H9 (cell line): ENCODE results near the gene MINDY4. TPM values are rescaled to one million over a fixed set of nuclear protein-coding genes. Genes with fewer than 3 reads are reported as not detected.

Source experiments
- DNase-seq: peaks from one replicate; pipeline ENCODE4 v3.0.0-alpha.2; 2017
- H2AFZ ChIP-seq: one replicate; pipeline ENCODE4 v1.6.1; 2013; ENCODE audit warnings: mild to moderate bottlenecking, low read length, control low read depth, moderate library complexity
- H2AK5ac ChIP-seq: 2 replicates; pipeline ENCODE4 v1.6.1; 2013; ENCODE audit warnings: low read length, control low read depth, mixed read lengths; ENCODE audit not compliant: insufficient read length
- H2BK120ac ChIP-seq: one replicate; pipeline ENCODE4 v1.6.1; 2013; ENCODE audit warnings: low read depth, mild to moderate bottlenecking, low read length, control low read depth, inconsistent platforms; ENCODE audit not compliant: poor library complexity, severe bottlenecking
- H2BK12ac ChIP-seq: 2 replicates; pipeline ENCODE4 v1.6.1; 2013; ENCODE audit warnings: low read length, control low read depth, mixed read lengths, low read depth; ENCODE audit not compliant: insufficient read length
- H2BK15ac ChIP-seq: 2 replicates; pipeline ENCODE4 v1.6.1; 2013; ENCODE audit warnings: low read depth, low read length, control low read depth
- H2BK20ac ChIP-seq: one replicate; pipeline ENCODE4 v1.6.1; 2013; ENCODE audit warnings: low read depth, mild to moderate bottlenecking, low read length, control low read depth, inconsistent platforms; ENCODE audit not compliant: poor library complexity, severe bottlenecking
- H2BK5ac ChIP-seq: 2 replicates; pipeline ENCODE4 v1.6.1; 2013; ENCODE audit warnings: low read length, control low read depth, mixed read lengths; ENCODE audit not compliant: insufficient read length
- H3K14ac ChIP-seq: 2 replicates; pipeline ENCODE4 v1.6.1; 2013; ENCODE audit warnings: low read length, control low read depth; ENCODE audit not compliant: insufficient read depth
- H3K18ac ChIP-seq: 2 replicates; pipeline ENCODE4 v1.6.1; 2013; ENCODE audit warnings: low read depth, mild to moderate bottlenecking, mixed read lengths, low read length, control low read depth; ENCODE audit not compliant: insufficient read length
- H3K23ac ChIP-seq: 2 replicates; pipeline ENCODE4 v1.6.1; 2013; ENCODE audit warnings: low read length, control low read depth, mixed read lengths, low read depth; ENCODE audit not compliant: insufficient read length
- H3K23me2 ChIP-seq: 2 replicates; pipeline ENCODE4 v1.6.1; 2013; ENCODE audit warnings: low read depth, mild to moderate bottlenecking, mixed read lengths, low read length, control low read depth; ENCODE audit not compliant: insufficient read length, poor library complexity, severe bottlenecking
- H3K27ac ChIP-seq: 2 replicates; pipeline ENCODE4 v1.5.1; 2013; ENCODE audit warnings: low read length, control low read depth, mixed read lengths, low read depth; ENCODE audit not compliant: insufficient read length
- H3K27me3 ChIP-seq: 2 replicates; pipeline ENCODE4 v1.6.1; 2013; ENCODE audit warnings: low read length, control low read depth, inconsistent platforms; ENCODE audit not compliant: insufficient read depth
- H3K4ac ChIP-seq: 2 replicates; pipeline ENCODE4 v1.6.1; 2013; ENCODE audit warnings: low read depth, mild to moderate bottlenecking, control low read depth, inconsistent platforms, low read length, moderate library complexity
- H3K4me1 ChIP-seq: 2 replicates; pipeline ENCODE4 v1.6.1; 2013; ENCODE audit warnings: low read length, control low read depth, inconsistent platforms; ENCODE audit not compliant: insufficient read depth
- H3K4me2 ChIP-seq: 2 replicates; pipeline ENCODE4 v1.6.1; 2013; ENCODE audit warnings: low read length, control low read depth, mixed read lengths; ENCODE audit not compliant: insufficient read length, insufficient read depth
- H3K56ac ChIP-seq: 2 replicates; pipeline ENCODE4 v1.6.1; 2013; ENCODE audit warnings: low read depth, mild to moderate bottlenecking, mixed read lengths, low read length, control low read depth; ENCODE audit not compliant: insufficient read length
- H3K79me1 ChIP-seq: 2 replicates; pipeline ENCODE4 v1.6.1; 2013; ENCODE audit warnings: low read depth, mild to moderate bottlenecking, moderate library complexity, low read length, control low read depth, inconsistent platforms; ENCODE audit not compliant: insufficient read depth, poor library complexity, severe bottlenecking
- H3K79me2 ChIP-seq: 2 replicates; pipeline ENCODE4 v1.6.1; 2013; ENCODE audit warnings: low read length, control low read depth, inconsistent platforms; ENCODE audit not compliant: insufficient read depth
- H3K9ac ChIP-seq: 2 replicates; pipeline ENCODE4 v1.6.1; 2013; ENCODE audit warnings: low read length, control low read depth, mixed read lengths; ENCODE audit not compliant: insufficient read length; ENCODE audit errors: extremely low read depth
- H3K9me3 ChIP-seq: one replicate; pipeline ENCODE4 v1.6.1; 2013; ENCODE audit warnings: low read depth, low read length, inconsistent platforms; ENCODE audit not compliant: control insufficient read depth
- H3T11ph ChIP-seq: one replicate; pipeline ENCODE4 v1.6.1; 2013; ENCODE audit warnings: mild to moderate bottlenecking, low read length, control low read depth, inconsistent platforms
- H4K20me1 ChIP-seq: one replicate; pipeline ENCODE4 v1.6.1; 2013; ENCODE audit not compliant: control insufficient read depth, insufficient read length, insufficient read depth
- H4K5ac ChIP-seq: 2 replicates; pipeline ENCODE4 v1.6.1; 2013; ENCODE audit warnings: low read depth, mild to moderate bottlenecking, mixed read lengths, low read length, control low read depth; ENCODE audit not compliant: insufficient read length
- H4K8ac ChIP-seq: replicated peaks from 2 replicates; pipeline ENCODE4 v1.6.1; 2013; ENCODE audit warnings: low read length, control low read depth, mixed read lengths, low read depth; ENCODE audit not compliant: insufficient read length
- H4K91ac ChIP-seq: 2 replicates; pipeline ENCODE4 v1.6.1; 2013; ENCODE audit warnings: low read depth, mild to moderate bottlenecking, moderate library complexity, mixed read lengths, low read length, control low read depth; ENCODE audit not compliant: insufficient read length
- H3K27ac Mint-ChIP-seq, 3 experiments: 2 replicates in 2 of 3; 3 replicates in 1 of 3; pipeline ENCODE4 v1.8.0; 2020 to 2021; ENCODE audit warnings: mixed read lengths in 3 of 3, mild to moderate bottlenecking in 1 of 3, moderate library complexity in 1 of 3
- H3K27me3 Mint-ChIP-seq: 2 replicates; pipeline ENCODE4 v1.8.0; 2021; ENCODE audit warnings: low read depth, mild to moderate bottlenecking, moderate library complexity, mixed read lengths
- H3K36me3 Mint-ChIP-seq, 3 experiments: 2 replicates in 2 of 3; 3 replicates in 1 of 3; pipeline ENCODE4 v1.8.0; 2020 to 2021; ENCODE audit warnings: low read depth in 3 of 3, mixed read lengths in 3 of 3; ENCODE audit not compliant: insufficient read depth in 1 of 3
- H3K4me1 Mint-ChIP-seq, 2 experiments: 2 replicates each; pipeline ENCODE4 v1.8.0; 2020; ENCODE audit warnings: mixed read lengths in 2 of 2
- H3K4me3 Mint-ChIP-seq, 2 experiments: 2 replicates in 1 of 2; 3 replicates in 1 of 2; pipeline ENCODE4 v1.8.0; 2020 to 2021; ENCODE audit warnings: mild to moderate bottlenecking in 2 of 2, mixed read lengths in 2 of 2, moderate library complexity in 1 of 2
- H3K9me3 Mint-ChIP-seq, 2 experiments: 2 replicates in 1 of 2; 3 replicates in 1 of 2; pipeline ENCODE4 v1.8.0; 2020; ENCODE audit warnings: mild to moderate bottlenecking in 2 of 2, mixed read lengths in 2 of 2, moderate library complexity in 1 of 2
- WGBS: extraction: QIAGEN DNeasy Blood & Tissue Kit; methylation state at CpG from one replicate; pipeline ENCODE4 v1.1.7; 2013; ENCODE audit warnings: missing lambda C conversion rate, low lambda C conversion rate, mixed read lengths; ENCODE audit not compliant: insufficient read length; ENCODE audit errors: extremely low coverage; 5-methylcytosine and 5-hydroxymethylcytosine counted together
- total RNA-seq: library from RNA; stranded (reverse); gene quantifications from 2 replicates; pipeline ENCODE4 v1.2.1, GENCODE V29; 2021
- TF ChIP-seq, protein P1 (sequence below): fragments of 200-600 bp; sonication (generic); conservative IDR thresholded peaks from 3 replicates; pipeline ENCODE4 v1.8.0; 2021; ENCODE audit warnings: antibody characterized with exemption, mild to moderate bottlenecking

Gene MINDY4
- total RNA-seq, 1 experiment from 2014 or later = 3.1 TPM

DNA sequence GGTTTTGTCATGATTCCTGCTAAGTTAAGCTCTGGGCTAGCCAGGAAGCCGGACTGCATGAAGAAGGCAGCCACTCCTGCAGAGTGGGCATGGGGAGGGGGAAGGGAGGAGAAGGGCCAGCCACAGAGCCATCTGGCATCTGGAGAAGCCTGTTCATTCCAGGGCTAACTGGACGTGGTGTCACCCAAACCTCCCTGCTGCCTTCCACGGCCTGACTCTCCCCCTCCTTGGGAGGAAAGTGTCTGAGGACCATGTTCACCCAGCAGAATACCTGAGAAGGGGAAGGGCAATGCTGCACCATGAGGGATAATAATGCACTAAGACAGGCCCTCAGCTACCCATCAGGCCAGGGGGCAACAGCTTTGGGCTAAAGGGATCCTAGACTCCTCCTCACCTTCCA lies 155.8 kb downstream of the MINDY4 start:
- Histone ChIP-seq H3K9me3 (no peaks in the 10 kb centered on the region), H3K79me1 (no peaks in the 10 kb centered on the region), H4K8ac (no peak overlapping the region), H4K5ac (no peak overlapping the region), H3K23ac (no peak overlapping the region), H2BK120ac (no peak overlapping the region), H3K14ac (no peak overlapping the region), H2BK12ac (no peak overlapping the region), H3K4ac (no peak overlapping the region), H2BK15ac (no peak overlapping the region), H4K91ac (no peak overlapping the region), H2AFZ (no peak overlapping the region), H3K27ac (no peak overlapping the region), H2BK20ac (no peak overlapping the region), H3K27me3 (no peaks in the 10 kb centered on the region), H3K23me2 (no peaks in the 10 kb centered on the region), H3K4me2 (no peak overlapping the region), H3T11ph (no peak overlapping the region), H3K9ac (no peak overlapping the region), H3K4me1 (no peaks in the 10 kb centered on the region), H3K56ac (no peak overlapping the region), H3K79me2 (no peaks in the 10 kb centered on the region), H2BK5ac (no peak overlapping the region), H4K20me1 (no peaks in the 10 kb centered on the region), H3K18ac (no peak overlapping the region), H2AK5ac (no peak overlapping the region)
- Mint-ChIP-seq H3K27ac (no peak overlapping the region), H3K9me3 (no peaks in the 10 kb centered on the region; a peak in 1 of 5 replicates), H3K36me3 (no peaks in the 10 kb centered on the region), H3K27me3 (peaks cover 50% of the 10 kb centered on the region), H3K4me3 (no peak overlapping the region), H3K4me1 (peaks cover 0 to 3% of the 10 kb centered on the region in 2 experiments; a peak in 2 of 4 replicates)
- no peak for DNase-seq
- WGBS = no CpG with 5 or more reads among the region's 3 CpGs
- TF ChIP-seq, protein P1, sequence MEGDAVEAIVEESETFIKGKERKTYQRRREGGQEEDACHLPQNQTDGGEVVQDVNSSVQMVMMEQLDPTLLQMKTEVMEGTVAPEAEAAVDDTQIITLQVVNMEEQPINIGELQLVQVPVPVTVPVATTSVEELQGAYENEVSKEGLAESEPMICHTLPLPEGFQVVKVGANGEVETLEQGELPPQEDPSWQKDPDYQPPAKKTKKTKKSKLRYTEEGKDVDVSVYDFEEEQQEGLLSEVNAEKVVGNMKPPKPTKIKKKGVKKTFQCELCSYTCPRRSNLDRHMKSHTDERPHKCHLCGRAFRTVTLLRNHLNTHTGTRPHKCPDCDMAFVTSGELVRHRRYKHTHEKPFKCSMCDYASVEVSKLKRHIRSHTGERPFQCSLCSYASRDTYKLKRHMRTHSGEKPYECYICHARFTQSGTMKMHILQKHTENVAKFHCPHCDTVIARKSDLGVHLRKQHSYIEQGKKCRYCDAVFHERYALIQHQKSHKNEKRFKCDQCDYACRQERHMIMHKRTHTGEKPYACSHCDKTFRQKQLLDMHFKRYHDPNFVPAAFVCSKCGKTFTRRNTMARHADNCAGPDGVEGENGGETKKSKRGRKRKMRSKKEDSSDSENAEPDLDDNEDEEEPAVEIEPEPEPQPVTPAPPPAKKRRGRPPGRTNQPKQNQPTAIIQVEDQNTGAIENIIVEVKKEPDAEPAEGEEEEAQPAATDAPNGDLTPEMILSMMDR = no peak
